Dendritic cell treated with granulocyte-macrophage colony-stimulating factor and Interleukin-4, amounts not matched to agents 40 ng/mL and 50 ng/mL, for 4 days (primary cell): Measurements from ENCODE around the gene CD247.

Experiments
- H3K27ac Mint-ChIP-seq: one replicate; pipeline ENCODE4 v1.8.0; 2022; ENCODE audit warnings: mild to moderate bottlenecking, mixed read lengths
- H3K27me3 Mint-ChIP-seq: one replicate; pipeline ENCODE4 v1.8.0; 2022; ENCODE audit warnings: mild to moderate bottlenecking, mixed read lengths
- H3K36me3 Mint-ChIP-seq: one replicate; pipeline ENCODE4 v1.8.0; 2022; ENCODE audit warnings: low read depth, mixed read lengths
- H3K4me1 Mint-ChIP-seq: one replicate; pipeline ENCODE4 v1.8.0; 2022; ENCODE audit warnings: low read depth, mixed read lengths
- H3K4me3 Mint-ChIP-seq: one replicate; pipeline ENCODE4 v1.8.0; 2022; ENCODE audit warnings: mild to moderate bottlenecking, moderate library complexity, mixed read lengths
- H3K9me3 Mint-ChIP-seq: one replicate; pipeline ENCODE4 v1.8.0; 2022; ENCODE audit warnings: mixed read lengths
- intact Hi-C: fragments of 100-400 bp; cut with micrococcal nuclease; formaldehyde crosslinking; loops from one replicate; pipeline ENCODE4 v1.15.0; 2022

CD247 gene

GRCh38 chr1:167479331-167479979 lies 38.9 kb downstream of the CD247 start:
- no peaks in the 10 kb centered on the region for H3K4me1 Mint-ChIP-seq
- H3K9me3 Mint-ChIP-seq = no peaks in the 10 kb centered on the region
- H3K27me3 Mint-ChIP-seq = peaks cover 4% of the 10 kb centered on the region
- H3K36me3 Mint-ChIP-seq = no peaks in the 10 kb centered on the region
- H3K4me3 Mint-ChIP-seq = no peak overlapping the region
- H3K27ac Mint-ChIP-seq = no peak overlapping the region
- intact Hi-C loops = no loop called here

- H3K9me3 Mint-ChIP-seq = no peaks in the 10 kb centered on the region
- peaks cover 4% of the 10 kb centered on the region for H3K27me3 Mint-ChIP-seq
- H3K4me3 Mint-ChIP-seq = no peak overlapping the region
- no peaks in the 10 kb centered on the region for H3K36me3 Mint-ChIP-seq
- H3K27ac Mint-ChIP-seq = no peak overlapping the region
- H3K4me1 Mint-ChIP-seq = no peaks in the 10 kb centered on the region
- intact Hi-C loops = no loop called here
Measured at GRCh38 chr1:167477986-167478385, 40.3 kb downstream of the CD247 start.

GRCh38 chr1:167476061-167476460 lies 42.3 kb downstream of the CD247 start:
- no peaks in the 10 kb centered on the region for H3K4me1 Mint-ChIP-seq
- H3K4me3 Mint-ChIP-seq = no peak overlapping the region
- intact Hi-C loops = no loop called here
- no peaks in the 10 kb centered on the region for H3K36me3 Mint-ChIP-seq
- no peak overlapping the region for H3K27ac Mint-ChIP-seq
- H3K9me3 Mint-ChIP-seq = no peaks in the 10 kb centered on the region
- H3K27me3 Mint-ChIP-seq = peaks cover 4% of the 10 kb centered on the region

GRCh38 chr1:167474191-167474641 lies 44.1 kb downstream of the CD247 start:
- H3K27ac Mint-ChIP-seq = no peak overlapping the region
- intact Hi-C loops = no loop called here
- no peaks in the 10 kb centered on the region for H3K9me3 Mint-ChIP-seq
- no peak overlapping the region for H3K4me3 Mint-ChIP-seq
- peaks cover 4% of the 10 kb centered on the region for H3K27me3 Mint-ChIP-seq
- H3K4me1 Mint-ChIP-seq = no peaks in the 10 kb centered on the region
- H3K36me3 Mint-ChIP-seq = no peaks in the 10 kb centered on the region

GRCh38 chr1:167473761-167474160 lies 44.6 kb downstream of the CD247 start:
- Mint-ChIP-seq H3K4me1 (no peaks in the 10 kb centered on the region), H3K36me3 (no peaks in the 10 kb centered on the region), H3K27me3 (peaks cover 4% of the 10 kb centered on the region), H3K4me3 (no peak overlapping the region), H3K9me3 (no peaks in the 10 kb centered on the region), H3K27ac (no peak overlapping the region)
- intact Hi-C loops = no loop called here

DNA sequence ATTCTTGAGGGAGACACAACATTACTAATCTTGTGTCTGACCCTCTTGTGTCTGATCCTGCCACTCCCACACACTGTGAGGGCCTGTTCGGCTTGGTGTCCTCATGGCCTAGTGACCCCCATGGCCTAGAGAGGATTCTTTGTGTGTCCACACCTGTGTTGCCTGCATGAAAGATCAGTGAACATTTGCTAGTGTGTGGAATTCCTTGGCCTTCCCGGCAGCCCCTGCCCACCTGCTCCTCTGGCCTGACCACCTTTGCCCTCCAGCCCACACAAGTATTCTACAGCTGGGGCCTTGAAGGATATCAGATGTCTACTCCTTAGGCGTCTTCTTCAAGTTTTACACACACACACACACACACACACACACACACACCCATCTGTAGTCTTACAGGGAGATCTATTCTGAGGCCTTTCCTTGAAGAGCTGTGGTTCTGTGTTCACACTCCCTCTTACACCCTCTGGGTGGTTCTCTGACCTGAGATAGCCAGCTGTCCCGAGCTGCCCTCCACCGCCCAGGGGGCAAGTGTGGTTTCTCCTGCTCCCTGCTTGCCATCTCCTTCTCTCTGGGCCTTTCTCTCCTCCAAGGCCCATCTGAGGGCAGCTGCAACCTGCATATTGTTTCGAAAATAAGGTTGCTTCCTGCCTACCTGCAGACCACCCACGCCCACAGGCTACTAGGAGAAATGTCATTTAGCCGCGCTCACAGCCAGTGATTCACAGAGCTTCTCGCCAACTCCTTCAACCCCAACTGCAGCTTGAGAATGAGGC lies 45.4 kb downstream of the CD247 start:
- Mint-ChIP-seq H3K4me3 (no peak overlapping the region), H3K27ac (no peak overlapping the region), H3K27me3 (peaks cover 4% of the 10 kb centered on the region), H3K9me3 (no peaks in the 10 kb centered on the region), H3K4me1 (no peaks in the 10 kb centered on the region), H3K36me3 (no peaks in the 10 kb centered on the region)
- intact Hi-C loops = no loop called here

- intact Hi-C loops = no loop called here
- no peak overlapping the region for H3K4me3 Mint-ChIP-seq
- H3K36me3 Mint-ChIP-seq = no peaks in the 10 kb centered on the region
- no peak overlapping the region for H3K27ac Mint-ChIP-seq
- peaks cover 3% of the 10 kb centered on the region for H3K27me3 Mint-ChIP-seq
- H3K4me1 Mint-ChIP-seq = no peaks in the 10 kb centered on the region
- no peaks in the 10 kb centered on the region for H3K9me3 Mint-ChIP-seq
Measured at GRCh38 chr1:167471568-167471967, 46.8 kb downstream of the CD247 start.

GRCh38 chr1:167469280-167469965 lies 48.9 kb downstream of the CD247 start:
- H3K4me1 Mint-ChIP-seq = peaks cover 6% of the 10 kb centered on the region
- H3K4me3 Mint-ChIP-seq = no peak overlapping the region
- H3K27ac Mint-ChIP-seq = no peak overlapping the region
- intact Hi-C loops = no loop called here
- no peaks in the 10 kb centered on the region for H3K36me3 Mint-ChIP-seq
- H3K9me3 Mint-ChIP-seq = no peaks in the 10 kb centered on the region
- no peaks in the 10 kb centered on the region for H3K27me3 Mint-ChIP-seq

DNA sequence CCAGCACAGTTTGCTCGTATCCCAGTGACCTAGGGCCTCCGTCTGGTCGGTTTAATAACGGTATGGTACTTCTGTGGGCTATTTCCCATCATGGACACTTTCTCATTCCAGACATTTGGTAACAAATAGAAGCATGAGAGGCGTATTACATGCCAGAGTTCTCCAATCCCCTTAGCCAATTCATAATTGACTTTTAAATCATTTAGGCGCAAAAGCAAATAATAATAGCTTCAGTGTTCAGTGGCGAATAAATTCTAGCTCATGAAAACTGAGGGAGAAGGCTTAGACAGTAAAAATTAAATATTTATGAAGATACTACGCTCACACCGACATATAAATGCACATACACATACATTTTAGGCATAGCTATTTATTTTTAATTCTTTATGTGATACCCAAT lies 50.6 kb downstream of the CD247 start:
- H3K27me3 Mint-ChIP-seq = peaks cover 1% of the 10 kb centered on the region
- H3K9me3 Mint-ChIP-seq = no peaks in the 10 kb centered on the region
- H3K4me3 Mint-ChIP-seq = no peak overlapping the region
- H3K36me3 Mint-ChIP-seq = no peaks in the 10 kb centered on the region
- intact Hi-C loops = no loop called here
- H3K4me1 Mint-ChIP-seq = peaks cover 6% of the 10 kb centered on the region
- no peak overlapping the region for H3K27ac Mint-ChIP-seq

DNA sequence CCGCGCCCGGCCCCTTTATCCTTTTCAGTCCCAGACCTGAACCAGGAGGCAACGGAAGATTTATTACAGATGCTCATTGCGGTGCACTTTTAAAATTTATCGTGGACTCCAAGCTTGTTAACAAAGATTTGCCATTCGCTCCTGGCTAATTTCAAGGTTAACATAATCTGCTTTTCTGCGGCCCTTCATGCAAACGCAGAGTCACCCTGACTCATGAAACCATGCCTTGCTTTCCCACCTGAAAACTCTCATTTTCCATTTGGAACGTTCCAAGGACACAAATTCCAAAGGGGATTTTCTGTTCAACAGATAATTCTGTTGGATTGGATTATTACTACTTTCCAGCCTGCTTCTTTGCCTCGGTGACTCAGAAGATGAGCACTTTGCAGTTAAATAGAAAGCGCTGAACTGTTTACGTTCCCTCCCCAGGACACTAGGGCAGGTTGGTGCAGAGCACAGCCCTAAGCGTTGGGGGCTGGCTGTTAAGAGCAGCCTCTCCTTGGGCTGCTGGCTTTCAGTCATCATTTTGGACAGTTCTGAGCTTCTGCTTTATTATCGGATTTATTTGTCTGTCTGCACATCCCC lies 51.1 kb downstream of the CD247 start:
- Mint-ChIP-seq H3K27ac (no peak overlapping the region), H3K4me1 (peaks cover 6% of the 10 kb centered on the region), H3K4me3 (no peak overlapping the region), H3K9me3 (no peaks in the 10 kb centered on the region), H3K36me3 (no peaks in the 10 kb centered on the region), H3K27me3 (peaks cover 2% of the 10 kb centered on the region)
- intact Hi-C loops = no loop called here

- Mint-ChIP-seq H3K4me3 (no peak overlapping the region), H3K27me3 (peaks cover 2% of the 10 kb centered on the region), H3K27ac (no peak overlapping the region), H3K36me3 (no peaks in the 10 kb centered on the region), H3K4me1 (peaks cover 6% of the 10 kb centered on the region), H3K9me3 (no peaks in the 10 kb centered on the region)
- intact Hi-C loops = no loop called here
Measured at GRCh38 chr1:167465743-167466142, 52.6 kb downstream of the CD247 start.

GRCh38 chr1:167465018-167465417 lies 53.3 kb downstream of the CD247 start:
- Mint-ChIP-seq H3K27ac (no peak overlapping the region), H3K9me3 (no peaks in the 10 kb centered on the region), H3K36me3 (no peaks in the 10 kb centered on the region), H3K4me3 (no peak overlapping the region), H3K27me3 (peaks cover 2% of the 10 kb centered on the region), H3K4me1 (peaks cover 6% of the 10 kb centered on the region)
- intact Hi-C loops = no loop called here

DNA sequence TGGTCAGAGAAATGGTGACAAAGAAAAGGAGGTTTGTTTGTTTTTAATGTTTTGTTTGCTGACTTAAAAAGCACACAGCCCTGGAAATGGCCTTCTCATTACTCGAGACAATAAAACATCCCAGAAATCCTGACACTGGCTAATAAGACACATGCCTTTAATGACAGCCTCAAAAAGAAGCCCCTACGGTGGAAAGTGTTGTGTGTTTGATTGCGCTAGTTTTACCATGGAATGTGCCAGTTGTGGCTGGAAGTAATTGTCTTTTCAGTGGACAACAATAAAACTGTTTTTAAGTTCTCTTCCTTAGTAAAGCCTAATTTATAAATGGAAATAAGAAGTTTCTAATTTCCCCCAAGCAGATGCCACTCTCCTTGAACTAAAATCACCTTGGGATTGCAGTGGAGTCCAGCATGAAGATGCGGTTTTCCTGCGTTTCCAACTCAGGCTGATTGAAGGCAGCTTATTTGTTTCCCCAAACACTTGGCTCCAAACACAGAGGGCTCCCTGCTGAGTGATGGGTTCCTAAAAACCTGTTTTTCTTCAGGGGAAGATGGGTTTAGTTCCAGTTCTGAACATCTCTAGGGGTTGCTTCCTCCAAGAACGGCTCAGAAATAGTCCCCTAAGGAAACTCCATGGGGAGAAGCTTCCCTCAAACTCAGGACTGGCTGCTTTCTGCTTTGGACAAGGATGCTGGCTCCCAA lies 54.3 kb downstream of the CD247 start:
- intact Hi-C loops = no loop called here
- Mint-ChIP-seq H3K4me1 (peaks cover 6% of the 10 kb centered on the region), H3K9me3 (no peaks in the 10 kb centered on the region), H3K4me3 (no peak overlapping the region), H3K27me3 (peaks cover 2% of the 10 kb centered on the region), H3K27ac (no peak overlapping the region), H3K36me3 (no peaks in the 10 kb centered on the region)
